B cell (primary cell): ENCODE measurements around the gene SRSF2. TPM values are rescaled to one million over a fixed set of nuclear protein-coding genes. Genes with fewer than 3 reads are reported as not detected.
"Not testable (repeated sequence)": the region's sequence is repeated elsewhere in the genome, so short reads cannot be mapped to it uniquely, and the experiment has no call there.

Source experiments
- ATAC-seq: fragments of 200-7000 bp; cut with Tn5 transposase; one replicate; pipeline ENCODE4 v1.10.0; 2021; ENCODE audit warnings: low read depth, mild to moderate bottlenecking, moderate number of reproducible peaks, moderate library complexity
- CTCF ChIA-PET: fragments of 350-600 bp; sonication (Branson Sonifier 250); formaldehyde crosslinking; loops from one replicate; lab custom pipeline; 2021; ENCODE audit warnings: antibody characterized with exemption, inconsistent platforms; lab: Charles Lee
- POLR2A ChIA-PET: fragments of 350-600 bp; sonication (Branson Sonifier 250); formaldehyde crosslinking; loops from one replicate; lab custom pipeline; 2021; ENCODE audit warnings: antibody characterized with exemption; lab: Charles Lee
- DNase-seq: peaks from one replicate; pipeline ENCODE4 v3.0.0; 2013
- H2AFZ ChIP-seq: 2 replicates; pipeline ENCODE4 v1.6.1; 2012; ENCODE audit warnings: mild to moderate bottlenecking, low read depth, low read length; ENCODE audit not compliant: insufficient read depth, poor library complexity, severe bottlenecking
- H3K27ac ChIP-seq, 2 donors: 1 replicate in 1 of 2; 2 replicates in 1 of 2; pipeline ENCODE4 v1.5.1; 2012 to 2013; ENCODE audit warnings: low read length in 2 of 2, mild to moderate bottlenecking in 2 of 2, moderate library complexity in 1 of 2
- H3K27me3 ChIP-seq, 4 experiments: fragments of 200-600 bp in 1 of 4; sonication (generic) in 1 of 4; replicated peaks in 1 of 4; 1 replicate in 2 of 4; 2 replicates in 2 of 4; pipeline versions ENCODE4 v1.6.1 to v1.7.0; 2013 to 2016; ENCODE audit warnings: low read length in 3 of 4, mild to moderate bottlenecking in 2 of 4, mixed read lengths in 1 of 4, moderate library complexity in 1 of 4; ENCODE audit not compliant: insufficient read depth in 4 of 4, control insufficient read depth in 3 of 4; ENCODE audit errors: control extremely low read depth in 1 of 4
- H3K36me3 ChIP-seq, 2 experiments: replicated peaks in 1 of 2; 1 replicate in 1 of 2; 2 replicates in 1 of 2; pipeline versions ENCODE4 v1.6.1 to v1.7.1; 2013; ENCODE audit warnings: low read length in 1 of 2; ENCODE audit not compliant: insufficient read depth in 2 of 2, control insufficient read depth in 1 of 2; ENCODE audit errors: control extremely low read depth in 1 of 2, extremely low read depth in 1 of 2
- H3K4me1 ChIP-seq, 2 donors: fragments of 200-600 bp in 1 of 2; sonication (generic) in 1 of 2; 1 replicate in 1 of 2; 2 replicates in 1 of 2; pipeline versions ENCODE4 v1.5.1 to v1.6.1; 2013 to 2017; ENCODE audit warnings: low read length in 2 of 2; ENCODE audit not compliant: control insufficient read depth in 2 of 2, insufficient read depth in 2 of 2
- H3K4me2 ChIP-seq: replicated peaks from 2 replicates; pipeline ENCODE3; 2012; ENCODE audit warnings: mild to moderate bottlenecking, low read depth, low read length; ENCODE audit not compliant: poor library complexity, severe bottlenecking
- H3K4me3 ChIP-seq, 5 experiments: fragments of 200-600 bp in 1 of 5; sonication (generic) in 1 of 5; 1 replicate in 3 of 5; 2 replicates in 2 of 5; pipeline versions ENCODE4 v1.5.1 to v1.7.0; 2011 to 2016; ENCODE audit warnings: low read length in 4 of 5, mild to moderate bottlenecking in 4 of 5, low read depth in 2 of 5, control low read depth in 1 of 5, moderate library complexity in 1 of 5; ENCODE audit not compliant: insufficient read depth in 1 of 5; ENCODE audit errors: control extremely low read depth in 1 of 5, extremely low read depth in 1 of 5
- H3K79me2 ChIP-seq: fragments of 200-600 bp; sonication (generic); one replicate; pipeline ENCODE4 v1.6.0; 2016; ENCODE audit warnings: low read length; ENCODE audit not compliant: control insufficient read depth, insufficient read depth
- H3K9ac ChIP-seq: fragments of 200-600 bp; sonication (generic); 2 replicates; pipeline ENCODE4 v1.6.1; 2017; ENCODE audit warnings: mild to moderate bottlenecking, low read length, moderate library complexity
- H3K9me3 ChIP-seq, 3 donors: one replicate each; pipeline versions ENCODE4 v1.6.1 to v1.7.1; 2013; ENCODE audit warnings: low read length in 2 of 3; ENCODE audit not compliant: control insufficient read depth in 2 of 3, insufficient read depth in 1 of 3; ENCODE audit errors: control extremely low read depth in 1 of 3
- H4K20me1 ChIP-seq: 2 replicates; pipeline ENCODE4 v1.6.0; 2012; ENCODE audit warnings: mild to moderate bottlenecking, low read length; ENCODE audit not compliant: insufficient read depth, control insufficient read depth, poor library complexity, severe bottlenecking
- H3K27ac Mint-ChIP-seq: one replicate; pipeline ENCODE4 v1.8.0; 2021; ENCODE audit warnings: mixed read lengths
- H3K27me3 Mint-ChIP-seq: one replicate; pipeline ENCODE4 v1.8.0; 2021; ENCODE audit warnings: mixed read lengths
- H3K4me1 Mint-ChIP-seq: one replicate; pipeline ENCODE4 v1.8.0; 2021; ENCODE audit warnings: mixed read lengths
- H3K4me3 Mint-ChIP-seq: one replicate; pipeline ENCODE4 v1.8.0; 2021; ENCODE audit warnings: mixed read lengths
- H3K9me3 Mint-ChIP-seq: one replicate; pipeline ENCODE4 v1.8.0; 2022; ENCODE audit warnings: mixed read lengths; ENCODE audit not compliant: insufficient read depth
- CTCF ChIP-seq: fragments of 200-600 bp; IDR thresholded peaks from one replicate; pipeline ENCODE4 v1.8.0; 2022; ENCODE audit warnings: antibody characterized with exemption, mild to moderate bottlenecking
- EZH2 ChIP-seq: IDR thresholded peaks from 2 replicates; pipeline ENCODE4 v1.6.1; 2012; ENCODE audit warnings: borderline replicate concordance, low read depth, mild to moderate bottlenecking, moderate library complexity, low read length; ENCODE audit not compliant: insufficient read depth, poor library complexity, severe bottlenecking
- WGBS: methylation state at CpG from one replicate; pipeline ENCODE4 v1.1.5; 2013; ENCODE audit warnings: missing lambda C conversion rate; ENCODE audit not compliant: insufficient coverage; 5-methylcytosine and 5-hydroxymethylcytosine counted together
- intact Hi-C: fragments of 100-400 bp; cut with micrococcal nuclease; formaldehyde crosslinking; loops from one replicate; pipeline ENCODE4 v1.10.0; 2022
- polyA plus RNA-seq: library from polyadenylated mRNA; depleted of rRNA; stranded (reverse); fragments of >200 nt; gene quantifications from 2 replicates; pipeline ENCODE4 v1.2.3, GENCODE V29; 2012
- total RNA-seq, 2 donors: library from RNA; stranded (reverse); fragments of 120-200 nt in 1 of 2; gene quantifications; 1 replicate in 1 of 2; 2 replicates in 1 of 2; pipeline versions ENCODE4 v1.2.3 to v1.2.4, GENCODE V29; 2013 to 2022

The SRSF2 gene
- total and polyA plus RNA-seq, 2 donors (not counting 1 experiment from before 2014, with no cell fraction given) = 362 to 764 TPM

GRCh38 chr17:76698466-76698977 lies 38.6 kb downstream of the SRSF2 start:
- H3K79me2 ChIP-seq = peaks cover 17% of the 10 kb centered on the region
- CTCF ChIA-PET = interaction anchor here (0.6 kb wide), 1 partner anchor 395 kb away, joined by 3 read pairs; no protein-coding TSS in a partner anchor

GRCh38 chr17:76697702-76698465 lies 39.2 kb downstream of the SRSF2 start:
- Mint-ChIP-seq H3K27ac (no peak overlapping the region), H3K9me3 (no peaks in the 10 kb centered on the region), H3K4me3 (no peak overlapping the region), H3K27me3 (peaks cover 3% of the 10 kb centered on the region), H3K4me1 (peaks cover 12% of the 10 kb centered on the region)
- TF ChIP-seq CTCF (no peak), EZH2 (no peak)
- Histone ChIP-seq H3K27me3 (peaks cover 0 to 9% (median 0%) of the 10 kb centered on the region in 4 experiments), H2AFZ (no peak overlapping the region), H3K36me3 (no peaks in the 10 kb centered on the region), H3K4me1 (peaks cover 7 to 12% of the 10 kb centered on the region in 2 donors), H3K9ac (no peak overlapping the region), H3K9me3 (no peaks in the 10 kb centered on the region), H3K79me2 (peaks cover 17% of the 10 kb centered on the region), H3K4me2 (no peak overlapping the region), H4K20me1 (no peaks in the 10 kb centered on the region), H3K27ac (no peak overlapping the region), H3K4me3 (no peak overlapping the region)
- ChIA-PET CTCF (interaction anchor here (0.6 to 2.0 kb wide), 2 partner anchors 16 to 394 kb away, joined by 3 to 13 read pairs; no protein-coding TSS in a partner anchor), POLR2A (interaction anchor here (0.7 kb wide), 1 partner anchor 170 kb away, joined by 3 read pairs; no protein-coding TSS in a partner anchor)
- DNase-seq (no peak), ATAC-seq (no peak)
- intact Hi-C loops = no loop called here
- WGBS = 71% methylated on average over 16 of the region's 17 CpGs

More at GRCh38 chr17:76698466-76698977, 38.6 kb downstream of the SRSF2 start:
- H3K4me1 Mint-ChIP-seq = peaks cover 12% of the 10 kb centered on the region
- H3K4me3 Mint-ChIP-seq, H4K20me1 ChIP-seq, H3K36me3 ChIP-seq, H3K27ac Mint-ChIP-seq, H3K27me3 ChIP-seq, H3K4me2 ChIP-seq, intact Hi-C loops, H3K9me3 ChIP-seq, POLR2A ChIA-PET, H2AFZ ChIP-seq, H3K9ac ChIP-seq, DNase-seq, ATAC-seq, H3K4me3 ChIP-seq, H3K9me3 Mint-ChIP-seq, H3K27me3 Mint-ChIP-seq, H3K27ac ChIP-seq: not testable (repeated sequence)
- 100% methylated on average over 5 of the region's 7 CpGs for WGBS
- peaks cover 7 to 12% of the 10 kb centered on the region in 2 donors for H3K4me1 ChIP-seq
